Effector CD4-positive, alpha-beta T cell (primary cell): ENCODE results near the gene INHBB. TPM values are rescaled to one million over a fixed set of nuclear protein-coding genes. Genes with fewer than 3 reads are reported as not detected.
"Not testable (repeated sequence)": the region's sequence is repeated elsewhere in the genome, so short reads cannot be mapped to it uniquely, and the experiment has no call there.

Source experiments
- DNase-seq: peaks from one replicate; pipeline ENCODE4 v3.0.0-alpha.2; 2020
- total RNA-seq: gene quantifications from one replicate; lab custom pipeline; 2026; lab: John Stamatoyannopoulos, UW

INHBB gene
- not detected for total RNA-seq

DNA sequence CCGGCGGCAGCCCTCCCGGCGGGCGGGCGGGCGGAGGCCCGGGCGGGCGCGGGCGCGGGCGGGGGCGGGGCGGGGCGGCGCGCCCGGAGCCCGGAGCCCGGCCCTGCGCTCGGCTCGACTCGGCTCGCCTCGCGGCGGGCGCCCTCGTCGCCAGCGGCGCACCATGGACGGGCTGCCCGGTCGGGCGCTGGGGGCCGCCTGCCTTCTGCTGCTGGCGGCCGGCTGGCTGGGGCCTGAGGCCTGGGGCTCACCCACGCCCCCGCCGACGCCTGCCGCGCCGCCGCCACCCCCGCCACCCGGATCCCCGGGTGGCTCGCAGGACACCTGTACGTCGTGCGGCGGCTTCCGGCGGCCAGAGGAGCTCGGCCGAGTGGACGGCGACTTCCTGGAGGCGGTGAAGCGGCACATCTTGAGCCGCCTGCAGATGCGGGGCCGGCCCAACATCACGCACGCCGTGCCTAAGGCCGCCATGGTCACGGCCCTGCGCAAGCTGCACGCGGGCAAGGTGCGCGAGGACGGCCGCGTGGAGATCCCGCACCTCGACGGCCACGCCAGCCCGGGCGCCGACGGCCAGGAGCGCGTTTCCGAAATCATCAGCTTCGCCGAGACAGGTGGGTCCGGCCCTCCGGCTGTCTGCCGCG lies at the start of gene INHBB:
Gene INHBB (plus strand): TSS at position 111 of the 641 bp plus-strand sequence. CDS start 53 bp downstream, at position 164.
- no peak for DNase-seq

DNA sequence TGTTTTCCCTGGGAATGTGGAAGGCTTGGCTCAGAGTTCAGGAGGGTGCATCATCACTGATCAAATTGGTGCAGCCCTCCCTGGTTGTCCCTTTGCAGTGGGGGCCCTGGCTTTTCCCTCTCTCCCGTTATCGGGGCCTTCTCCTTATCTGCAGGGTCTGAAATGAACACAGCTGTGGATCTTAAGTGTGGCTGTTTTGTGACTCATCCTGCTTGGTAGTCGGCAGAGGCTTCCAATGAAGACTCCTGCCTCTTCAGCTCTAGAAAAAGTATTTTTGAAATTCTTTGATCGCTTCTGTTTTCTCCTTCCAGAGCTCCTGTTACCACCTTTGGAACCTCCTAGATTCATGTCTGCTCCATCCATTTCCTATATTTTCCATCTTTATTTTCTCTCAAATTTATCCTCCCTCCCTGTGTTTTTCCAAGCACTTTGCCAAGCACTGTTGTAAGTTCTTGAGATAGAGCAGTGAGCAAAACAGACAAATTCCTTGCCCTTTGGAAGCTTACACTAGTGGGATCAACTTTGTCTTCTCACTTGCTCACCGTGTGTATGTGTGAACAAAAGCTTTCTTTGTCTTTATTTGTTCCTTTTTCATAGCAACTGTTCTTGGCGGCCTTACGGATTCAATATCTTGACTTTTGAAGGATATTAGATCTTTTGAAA lies 47.6 kb upstream of the INHBB start:
- DNase-seq, result no peak

DNA sequence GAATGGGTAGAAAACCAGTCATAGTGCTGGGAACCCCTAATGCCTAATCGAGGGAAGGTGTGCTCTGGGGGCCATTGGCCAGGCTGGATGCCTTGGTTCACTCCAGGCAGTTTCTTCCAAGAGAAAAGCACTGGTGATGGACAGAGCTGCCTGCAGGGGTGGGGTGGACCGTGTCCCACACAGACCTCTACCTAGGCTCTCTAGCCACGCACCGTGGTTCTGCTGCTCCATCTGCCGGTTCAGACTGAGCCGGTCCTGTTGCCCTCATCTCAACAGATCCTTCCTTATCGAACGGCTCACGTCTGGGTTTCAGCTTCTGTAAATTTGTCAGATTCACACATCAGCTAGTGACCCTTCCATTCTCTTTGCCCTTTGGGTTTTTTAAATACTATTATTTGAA lies 46.9 kb upstream of the INHBB start:
- no peak for DNase-seq

DNA sequence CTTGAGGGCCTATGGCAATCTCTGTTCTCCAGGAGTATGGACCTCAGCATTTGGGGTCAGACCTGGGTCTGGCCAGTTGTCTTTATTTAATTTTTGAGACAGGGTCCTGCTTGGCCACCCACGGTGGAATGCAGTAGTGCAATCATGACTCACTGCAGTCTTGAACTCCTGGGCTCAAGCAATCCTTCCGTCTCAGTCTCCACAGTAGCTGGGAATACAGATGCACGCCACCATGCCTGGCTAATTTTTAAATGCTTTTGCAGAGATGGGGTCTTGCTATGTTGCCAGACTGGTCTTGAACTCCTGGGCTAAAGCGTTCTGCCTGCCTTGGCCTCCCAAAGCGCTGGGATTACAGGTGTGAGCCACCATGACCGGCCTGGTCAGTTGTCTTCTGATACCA lies 46.4 kb upstream of the INHBB start:
- DNase-seq, result no peak

DNA sequence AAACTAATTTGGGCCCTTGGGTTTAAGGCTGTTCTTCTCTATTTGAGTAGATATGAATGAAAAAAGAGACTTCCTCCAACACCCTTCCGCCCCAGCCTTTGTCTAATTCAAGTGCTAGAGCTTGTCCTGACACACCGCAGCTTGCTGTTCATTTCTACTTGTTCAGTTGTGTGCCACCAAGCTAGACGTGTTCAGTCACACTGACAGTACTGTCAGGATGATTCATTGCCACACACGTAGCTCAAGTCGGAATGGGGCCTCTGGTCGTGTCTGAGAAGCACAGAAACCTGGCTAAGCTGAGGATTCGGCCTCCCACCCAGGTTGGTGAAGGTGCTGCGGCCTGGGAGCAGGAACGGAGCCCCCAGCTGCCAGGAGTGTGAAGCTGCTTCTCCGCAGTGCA lies 45.6 kb upstream of the INHBB start:
- DNase-seq, result no peak

DNA sequence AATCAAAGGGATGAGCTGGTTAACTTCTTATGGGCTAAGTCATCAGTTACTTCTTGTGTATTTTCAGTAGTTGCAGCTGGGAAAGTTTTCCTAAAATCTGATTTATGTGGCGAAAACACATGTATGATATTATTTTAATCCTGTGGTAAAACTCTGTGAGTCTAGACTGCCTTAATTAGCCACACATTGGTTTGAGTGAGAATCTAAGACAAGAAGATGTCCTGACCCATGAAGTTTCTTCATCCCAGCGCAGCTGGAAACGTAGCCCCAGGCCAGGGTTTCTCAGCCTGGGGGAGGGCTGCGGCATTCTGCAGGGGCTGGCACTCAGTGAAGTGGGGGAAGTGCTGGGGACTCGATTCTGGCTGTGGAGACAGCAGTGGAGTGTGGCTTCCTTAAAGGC lies 44.7 kb upstream of the INHBB start:
- no peak for DNase-seq

DNA sequence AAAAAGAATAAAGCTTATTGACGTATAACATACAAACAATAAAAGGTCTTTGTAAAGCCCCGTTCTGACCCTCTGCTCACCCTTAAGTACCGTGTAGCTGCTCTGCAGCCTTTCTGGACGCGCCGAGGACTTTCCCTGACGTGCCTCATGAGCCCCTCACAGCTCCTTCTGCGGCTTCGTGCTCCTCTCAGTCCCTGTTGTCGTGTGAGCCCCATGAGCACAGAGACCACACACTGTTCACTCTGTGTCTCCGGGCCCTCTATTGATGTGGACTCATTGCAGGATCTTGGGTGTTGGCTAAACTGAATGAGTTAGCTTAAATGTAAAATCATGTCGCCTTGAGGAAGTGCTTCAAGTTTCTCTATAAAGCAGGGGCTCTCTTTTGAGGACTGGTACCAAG lies 43.6 kb upstream of the INHBB start:
- DNase-seq, result no peak

DNA sequence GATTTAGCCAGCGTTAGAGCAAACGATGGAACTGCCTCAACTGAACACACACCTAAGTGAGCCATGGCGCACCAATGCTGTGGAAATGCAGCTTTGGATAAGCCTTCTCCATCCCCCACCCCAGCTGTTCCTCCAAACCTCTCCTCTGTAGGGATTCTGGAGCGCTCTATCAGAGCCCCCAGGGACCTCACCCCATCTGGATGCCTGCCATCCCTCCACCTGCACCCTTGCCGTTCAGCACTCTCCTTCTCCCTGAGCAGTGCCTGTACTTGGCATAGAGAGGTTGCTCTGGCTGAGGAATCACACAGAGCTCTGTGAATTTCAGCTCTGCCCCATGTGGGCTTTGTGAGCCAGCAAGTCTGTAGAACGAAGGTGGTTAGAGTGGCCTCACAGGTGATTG lies 42.8 kb upstream of the INHBB start:
- no peak for DNase-seq

DNA sequence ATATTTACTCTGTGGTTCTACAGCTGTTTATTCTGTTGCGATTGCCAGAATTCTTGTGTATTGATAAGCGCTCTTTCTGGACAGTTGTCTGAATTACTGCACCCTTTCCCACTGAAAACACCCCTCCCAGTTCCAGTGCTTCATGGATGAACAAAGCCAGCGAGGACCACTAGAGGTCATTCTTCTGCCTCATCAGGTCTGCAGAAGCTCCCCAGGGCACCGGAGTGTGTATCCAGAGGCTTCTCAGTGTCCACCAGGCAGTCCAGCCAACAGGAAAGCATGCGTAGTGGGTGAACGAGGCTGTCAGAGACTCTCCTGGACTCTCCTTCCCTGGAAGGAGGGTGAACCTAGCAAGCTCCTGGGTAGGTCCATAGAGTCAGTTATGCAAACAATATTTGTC lies 40.6 kb upstream of the INHBB start:
- no peak for DNase-seq

DNA sequence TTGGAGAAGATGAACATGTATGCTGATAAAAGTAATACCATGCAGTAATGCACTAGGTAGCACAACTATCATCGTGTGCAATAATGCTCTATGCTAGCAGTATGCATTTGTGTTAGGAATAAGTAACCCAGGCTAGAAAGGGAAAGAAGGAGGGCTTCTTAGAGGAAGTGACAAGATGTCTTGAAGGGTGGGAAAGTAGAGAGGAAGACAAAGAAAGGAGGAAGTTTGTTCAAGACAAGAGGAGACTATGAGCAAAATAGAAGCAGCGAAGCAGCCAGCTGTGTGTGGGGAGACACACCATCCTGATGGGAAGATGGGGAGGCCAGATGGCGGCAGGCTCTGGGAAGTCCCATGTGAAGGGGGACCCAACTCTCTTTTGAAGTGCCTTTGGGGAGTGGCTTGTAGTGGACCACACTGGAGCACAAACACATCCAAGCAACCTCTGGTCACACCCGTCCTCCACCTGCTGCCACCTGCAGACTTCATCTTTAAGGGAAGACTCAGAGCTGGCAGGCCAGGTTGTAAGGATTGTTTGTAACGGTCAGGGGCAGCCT lies 39.9 kb upstream of the INHBB start:
- DNase-seq, result no peak

DNA sequence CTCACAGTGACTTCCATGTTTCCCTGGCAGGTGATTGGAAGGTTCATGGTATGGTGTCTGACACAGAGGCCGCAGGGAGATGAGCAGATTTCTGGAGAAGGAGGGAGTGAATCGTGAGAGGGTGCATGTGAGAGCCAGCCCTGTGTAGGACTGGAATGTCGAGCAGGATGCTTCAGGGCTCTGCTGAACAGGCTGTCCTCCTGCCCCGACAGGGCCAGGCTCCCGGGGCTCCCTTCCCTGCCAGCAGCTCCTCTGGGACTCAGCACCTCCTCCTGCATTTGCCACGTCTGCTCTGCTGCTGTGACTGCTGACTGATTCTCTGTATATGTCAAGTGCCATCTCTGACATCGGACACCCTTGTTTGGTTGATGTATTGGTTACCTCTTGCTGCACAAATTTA lies 38.5 kb upstream of the INHBB start:
- DNase-seq, result no peak

DNA sequence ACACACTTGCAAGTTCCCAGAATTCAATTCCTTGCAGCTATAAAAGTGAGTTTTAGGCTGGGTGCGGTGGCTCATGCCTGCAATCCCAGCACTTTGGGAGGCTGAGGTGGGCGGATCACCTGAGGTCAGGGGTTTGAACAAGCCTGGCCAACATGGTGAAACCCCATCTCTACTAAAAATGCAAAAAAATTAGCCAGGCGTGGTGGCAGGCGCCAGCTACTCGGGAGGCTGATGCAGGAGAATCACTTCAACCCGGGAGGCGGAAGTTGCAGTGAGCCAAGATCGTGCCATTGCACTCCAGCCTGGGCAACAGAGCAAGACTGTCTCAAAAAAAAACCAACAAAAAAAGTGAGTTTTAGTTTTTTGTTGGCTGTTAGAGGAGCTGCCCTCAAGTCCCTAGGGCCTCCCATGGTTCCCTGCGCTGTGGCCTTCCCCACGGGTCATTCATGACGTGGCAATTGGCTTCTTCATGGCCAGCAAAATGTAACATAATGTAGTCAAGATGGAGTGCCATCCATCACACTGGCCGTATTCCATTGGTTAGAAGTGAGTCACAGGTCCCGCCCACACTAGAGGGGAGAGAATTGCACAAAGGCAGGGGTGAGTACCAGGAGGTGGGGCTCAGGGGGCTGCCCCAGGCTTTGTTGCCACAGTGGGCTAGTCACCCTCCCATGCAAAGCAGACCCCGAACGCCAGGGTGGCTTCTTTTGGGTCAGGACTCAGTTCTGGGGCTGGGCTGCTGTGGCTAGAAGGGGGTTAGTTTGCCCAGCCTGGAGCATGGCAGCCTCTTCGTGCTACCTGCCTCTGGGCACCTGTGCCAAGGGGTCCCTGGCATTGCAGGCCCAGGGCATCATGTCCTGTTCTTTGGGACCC lies 37.7 kb upstream of the INHBB start:
- no peak for DNase-seq

DNA sequence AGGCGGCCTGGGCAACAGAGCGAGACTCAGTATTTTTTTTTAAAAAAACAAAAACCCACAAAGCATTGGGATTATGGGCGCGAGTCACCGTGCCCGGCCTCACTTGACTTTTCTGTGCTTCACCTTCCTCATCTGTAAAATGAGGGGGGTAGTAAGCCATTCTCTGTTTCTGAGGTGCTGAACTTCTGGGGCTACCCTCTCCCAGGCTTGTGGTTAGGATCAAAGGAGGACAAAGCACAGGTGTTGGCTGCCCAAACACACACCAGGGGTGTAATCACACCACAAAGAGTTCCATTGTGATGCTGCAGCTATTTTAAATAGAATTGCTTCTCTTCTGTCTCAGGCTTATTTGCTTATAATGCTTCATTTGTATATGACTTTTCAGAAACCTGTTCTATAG lies 35.8 kb upstream of the INHBB start:
- no peak for DNase-seq

DNA sequence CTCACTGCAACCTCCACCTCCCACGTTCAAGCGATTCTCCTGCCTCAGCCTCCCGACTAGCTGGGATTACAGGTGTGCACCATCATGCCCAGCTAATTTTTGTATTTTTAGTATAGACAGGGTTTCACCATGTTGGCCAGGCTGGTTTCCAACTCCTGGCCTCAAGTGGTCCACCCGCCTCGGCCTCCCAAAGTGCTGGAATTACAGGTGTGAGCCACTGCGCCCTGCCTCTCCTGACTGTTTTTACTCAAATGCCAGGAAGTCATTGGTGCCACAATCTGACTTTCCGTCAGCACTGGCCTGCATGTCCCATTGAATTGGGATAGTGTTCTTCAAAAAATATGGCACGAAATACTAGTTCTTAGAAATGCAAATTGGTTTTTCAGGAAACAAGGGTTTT lies 35.1 kb upstream of the INHBB start:
- not testable (repeated sequence) for DNase-seq

DNA sequence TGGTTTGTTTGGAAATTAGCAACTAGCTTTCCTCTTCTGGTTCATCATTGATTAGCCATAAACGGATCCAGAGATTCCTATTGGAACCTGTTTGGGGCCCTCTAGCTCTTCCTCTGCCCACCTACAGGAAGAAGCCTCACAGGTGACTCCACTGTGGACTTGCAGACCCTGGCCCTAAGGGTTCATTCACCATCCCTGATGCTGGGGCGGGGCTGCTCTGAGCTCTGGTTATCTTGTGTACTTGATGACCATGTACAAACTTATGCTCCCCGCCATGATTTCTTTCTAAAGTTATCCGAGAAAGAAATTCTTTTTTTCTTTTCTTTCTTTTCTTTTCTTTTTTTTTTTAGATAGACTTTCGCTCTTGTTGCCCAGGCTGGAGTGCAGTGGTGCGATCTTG lies 33.9 kb upstream of the INHBB start:
- no peak for DNase-seq

DNA sequence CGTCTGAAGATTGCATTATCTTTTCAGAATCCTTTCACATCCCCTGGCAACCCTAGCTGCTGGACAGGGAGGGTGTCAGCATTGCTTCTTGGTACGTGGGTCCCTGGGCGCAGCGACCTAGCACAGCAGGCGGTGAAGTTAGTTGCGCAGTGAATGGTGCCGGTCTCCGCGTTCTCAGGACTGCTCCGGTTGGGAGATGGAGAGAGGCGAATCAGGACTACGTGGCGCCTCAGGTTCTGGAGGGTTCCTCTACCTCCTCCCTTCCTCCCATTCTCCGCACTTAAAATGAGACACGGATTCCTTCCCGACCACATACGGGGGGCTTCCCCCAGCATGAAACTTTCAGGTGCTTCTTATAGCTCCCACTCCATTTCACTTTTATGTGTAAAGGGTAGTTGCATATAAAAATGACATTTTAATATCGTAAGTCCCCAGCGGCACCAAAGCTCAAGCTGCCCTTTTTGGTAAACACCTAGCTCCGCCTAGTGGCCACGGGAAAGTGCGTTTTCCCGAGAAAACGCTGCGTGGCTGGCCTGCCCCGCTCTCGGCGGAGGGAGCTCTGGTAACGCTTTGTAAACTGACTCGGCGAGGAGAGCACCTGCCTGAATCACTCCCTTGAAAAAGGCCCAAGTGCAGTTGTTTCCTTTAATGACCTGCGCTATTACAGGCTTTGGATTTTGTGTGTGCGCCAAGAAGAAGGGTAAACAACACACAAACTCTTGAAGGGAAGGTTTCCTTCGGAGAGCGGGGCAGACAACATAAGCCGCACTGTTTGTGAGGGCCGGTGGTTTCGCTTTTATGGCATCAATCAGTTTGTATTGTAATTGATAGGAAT lies 32.9 kb upstream of the INHBB start:
- peak; percentile 58 for DNase-seq

DNA sequence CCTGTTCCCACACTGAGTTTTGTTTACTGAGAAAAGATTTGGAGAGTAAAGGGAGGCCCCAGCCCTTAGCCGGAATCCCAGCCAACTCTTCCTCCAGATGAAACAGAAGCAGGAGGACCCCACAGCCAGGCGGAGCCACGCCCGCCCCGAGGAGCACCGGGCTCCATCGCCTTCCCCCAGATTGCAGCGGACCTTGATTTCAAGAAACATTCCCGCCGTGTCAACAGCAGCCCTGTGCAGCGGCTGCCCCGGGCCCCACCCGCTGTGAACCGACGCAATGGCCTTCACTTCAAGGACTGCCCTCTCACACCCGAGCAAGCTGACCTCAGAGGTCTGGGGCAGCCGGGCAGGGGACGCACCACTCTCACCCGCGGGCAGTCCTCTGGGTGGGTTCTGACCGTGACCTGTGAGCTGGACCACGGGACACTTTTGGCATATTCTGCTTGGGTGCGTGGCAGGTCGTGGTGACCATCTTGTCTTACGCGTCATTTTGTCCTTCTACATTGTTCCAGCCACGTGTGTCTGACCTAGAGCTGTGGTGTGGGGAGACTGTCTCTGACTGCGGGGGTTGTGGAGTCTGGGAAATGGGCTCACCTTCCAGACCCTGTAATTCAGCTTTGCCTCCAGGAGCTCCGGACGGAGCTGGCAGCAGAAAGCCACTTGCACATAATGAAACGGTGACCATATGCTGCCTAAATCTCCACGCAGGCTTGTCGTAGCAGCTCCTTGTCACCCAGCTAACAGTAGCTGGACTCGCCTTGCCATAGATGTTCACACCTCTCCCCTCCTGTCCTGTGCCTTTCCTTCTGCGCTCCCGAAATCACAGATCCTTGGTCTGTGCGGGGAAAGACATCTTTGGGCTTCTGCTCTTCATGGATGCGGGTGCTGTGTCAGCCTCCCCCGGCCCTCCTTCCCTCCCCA lies 32.0 kb upstream of the INHBB start:
- no peak for DNase-seq

DNA sequence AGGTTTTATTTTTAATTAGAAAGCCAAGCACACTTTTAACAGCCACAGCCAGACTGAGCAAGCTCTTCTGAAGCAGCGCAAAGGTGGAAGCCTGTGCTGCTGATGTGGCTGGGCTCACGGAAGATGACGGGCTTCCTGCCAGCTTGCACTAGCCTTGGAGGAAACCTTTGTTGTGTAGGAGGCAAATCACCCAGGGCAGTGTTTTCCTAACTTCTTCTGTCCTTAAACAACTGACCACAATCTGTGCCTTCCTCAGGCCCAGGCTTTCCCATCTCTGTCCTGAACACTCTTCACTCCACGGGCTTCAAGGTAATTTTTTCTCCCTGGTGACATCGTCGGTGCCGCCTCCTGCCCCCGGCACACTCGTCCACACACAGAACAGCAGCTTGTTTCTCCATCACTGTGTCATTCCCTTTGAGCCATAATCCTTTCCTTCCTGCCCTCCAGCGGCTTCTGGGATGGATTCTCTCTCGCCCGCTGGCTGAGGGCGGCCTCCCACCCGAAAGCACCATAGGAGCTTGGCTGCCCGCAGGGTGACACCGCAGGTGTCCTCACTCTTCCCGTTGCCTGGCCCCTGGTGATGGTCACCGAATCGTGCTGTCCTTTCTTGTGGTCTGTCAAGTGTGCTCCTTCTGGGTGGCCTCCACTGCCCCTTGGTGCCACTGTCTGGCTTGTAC lies 31.1 kb upstream of the INHBB start:
- no peak for DNase-seq

DNA sequence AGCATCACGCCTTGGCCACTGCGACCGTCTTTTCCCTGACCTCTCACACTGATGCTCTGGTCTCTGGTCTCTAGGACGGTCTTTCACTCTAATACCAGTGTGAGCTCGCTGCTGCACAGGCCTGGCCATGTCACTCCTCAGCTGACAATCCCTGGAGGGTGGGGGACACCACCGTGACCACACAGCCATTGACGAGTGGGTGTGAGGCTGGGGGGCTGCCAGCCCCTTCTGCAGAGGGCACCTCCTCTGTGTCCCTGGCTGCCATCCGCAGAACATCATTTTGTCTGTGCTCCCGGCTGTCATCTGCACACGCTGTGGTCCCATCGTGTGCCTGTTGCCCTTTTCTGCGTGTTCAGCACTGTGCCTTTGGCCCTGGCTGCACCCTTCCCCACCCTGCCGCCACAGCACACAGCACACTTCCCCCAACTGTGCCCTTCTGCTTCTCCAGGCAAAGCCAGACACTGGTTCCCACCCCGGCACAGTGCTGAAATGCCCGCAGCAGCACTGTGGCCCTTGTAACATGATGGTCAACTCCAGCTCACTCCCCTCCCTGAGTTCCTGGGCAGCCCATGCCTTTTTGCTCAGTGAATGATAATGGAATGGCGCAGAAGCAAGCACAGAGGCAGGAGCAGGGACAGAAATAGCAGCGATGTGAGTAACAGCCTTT lies 30.4 kb upstream of the INHBB start:
- DNase-seq, result no peak

DNA sequence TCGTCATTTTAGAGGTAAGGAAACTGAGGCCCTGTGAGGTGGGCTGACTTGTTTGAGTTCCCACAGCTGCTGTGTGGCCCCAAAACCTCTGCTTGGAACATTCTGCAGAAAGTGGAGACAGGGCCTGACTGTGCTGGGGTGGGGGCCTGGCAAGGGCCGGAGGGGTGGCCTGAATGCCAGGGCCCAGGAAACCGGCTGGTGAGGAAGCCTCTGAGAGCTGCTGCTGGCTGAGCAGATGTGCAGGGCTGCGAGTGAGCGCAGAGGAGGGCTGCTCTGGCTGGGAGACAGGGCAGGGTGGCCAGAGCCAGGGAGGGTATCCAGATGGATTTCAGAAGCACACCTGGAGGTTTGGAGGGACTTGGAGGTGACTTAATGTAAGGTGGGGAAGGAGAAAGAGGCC lies 29.9 kb upstream of the INHBB start:
- DNase-seq, result no peak
